GM19397 (cell line): Measurements from ENCODE around the gene ZNF33B.
A peak's percentile ranks its signal among the peaks of the same experiment; 100 is the strongest.
"Not testable (repeated sequence)": the region's sequence is repeated elsewhere in the genome, so short reads cannot be mapped to it uniquely, and the experiment has no call there.

Experiments
- ATAC-seq: cut with Tn5 transposase; IDR thresholded peaks from one replicate; pipeline ENCODE4 v1.9.1; 2021; ENCODE audit warnings: mild to moderate bottlenecking, moderate library complexity; ENCODE audit not compliant: unreplicated experiment

The ZNF33B gene

GRCh38 chr10:42618424-42618823, 19.9 kb downstream of the ZNF33B start:
- no peak for ATAC-seq

GRCh38 chr10:42615419-42615818, 23.0 kb downstream of the ZNF33B start:
- no peak for ATAC-seq

GRCh38 chr10:42609872-42610271, 28.5 kb downstream of the ZNF33B start:
- ATAC-seq, result no peak

GRCh38 chr10:42598249-42598873, 40.0 kb downstream of the ZNF33B start:
- no peak for ATAC-seq

GRCh38 chr10:42596196-42596595, 42.2 kb downstream of the ZNF33B start:
- no peak for ATAC-seq

DNA sequence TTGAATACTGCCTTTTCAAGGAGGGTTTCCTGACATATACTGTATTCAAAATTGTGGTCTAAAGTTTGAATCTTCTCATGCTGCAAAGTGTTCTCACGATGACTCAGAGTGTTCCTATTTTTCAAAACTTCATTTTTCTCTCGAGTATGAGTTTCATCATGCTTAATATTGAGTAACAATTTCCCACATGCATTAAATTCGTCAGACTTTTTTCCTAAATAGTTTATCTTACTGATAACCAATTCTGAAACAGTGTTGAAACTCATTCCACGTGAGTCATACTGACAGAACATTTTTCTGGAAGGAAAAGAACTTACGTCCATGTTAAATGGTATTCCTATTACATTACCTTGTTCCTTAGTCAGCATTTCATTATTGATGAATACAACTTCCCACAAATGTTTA, 44.1 kb downstream of the ZNF33B start:
- ATAC-seq, result no peak

DNA sequence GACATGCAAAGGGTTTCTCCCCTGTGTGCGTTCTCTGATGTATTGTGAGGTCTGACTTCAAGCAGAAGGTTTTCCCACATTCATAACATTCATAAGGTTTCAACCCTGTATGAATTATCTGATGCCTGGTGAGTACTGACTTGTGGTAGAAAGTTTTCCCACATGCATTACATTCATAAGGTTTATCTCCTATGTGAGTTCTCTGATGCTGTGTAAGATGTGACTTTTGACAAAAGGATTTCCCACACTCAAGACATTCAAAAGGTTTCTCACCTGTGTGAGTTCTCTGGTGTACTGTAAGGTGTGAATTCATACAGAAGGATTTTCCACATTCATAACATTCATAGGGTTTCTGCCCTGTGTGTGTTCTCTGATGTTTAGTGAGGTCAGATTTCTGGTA, 45.1 kb downstream of the ZNF33B start:
- ATAC-seq, result no peak

GRCh38 chr10:42583828-42584227, 54.5 kb downstream of the ZNF33B start:
- no peak for ATAC-seq

DNA sequence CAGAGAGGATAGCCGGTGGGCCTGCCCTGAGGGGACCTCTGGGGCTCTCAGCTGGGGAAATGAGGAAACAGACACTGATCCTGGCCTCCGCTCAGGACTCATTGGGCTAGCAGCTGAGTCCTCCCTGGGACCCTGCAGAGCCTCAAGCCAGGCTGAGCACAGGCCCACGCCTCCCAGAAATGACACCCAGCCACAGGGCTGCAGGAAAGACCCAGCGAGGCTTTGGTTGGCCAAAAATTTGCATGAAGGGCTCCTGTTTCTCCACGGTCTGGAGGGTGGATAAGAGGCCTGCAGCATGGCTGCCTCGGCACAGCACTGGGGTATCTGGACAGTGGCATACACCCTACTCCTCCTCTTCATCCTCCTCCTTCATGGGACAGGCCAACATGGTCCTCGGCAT, 60.4 kb downstream of the ZNF33B start:
- ATAC-seq, result no peak

DNA sequence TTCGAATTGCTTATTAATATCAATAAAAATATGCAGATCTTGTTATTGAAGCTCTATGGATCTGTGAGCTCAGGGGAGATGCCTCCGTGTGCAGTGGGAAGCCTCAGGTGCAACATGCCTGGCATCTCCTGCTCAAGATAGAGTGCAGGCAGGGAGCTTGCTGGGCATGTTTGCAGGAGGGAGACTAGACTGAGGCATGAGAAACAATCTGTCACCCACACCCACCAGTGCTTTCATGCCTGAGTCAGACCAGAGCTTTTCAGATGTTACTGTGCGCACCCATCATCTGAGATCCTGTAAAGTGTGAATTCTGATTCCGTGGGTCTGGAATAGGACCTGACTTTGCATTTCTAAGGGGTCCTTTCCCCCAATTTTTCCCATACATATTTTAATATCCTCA, 62.0 kb downstream of the ZNF33B start:
- ATAC-seq, result no peak

GRCh38 chr10:42574336-42574735, 64.0 kb downstream of the ZNF33B start:
- no peak for ATAC-seq

GRCh38 chr10:42556931-42557330, 81.4 kb downstream of the ZNF33B start:
- no peak for ATAC-seq

- ATAC-seq, result not testable (repeated sequence)
Observed at GRCh38 chr10:42553576-42553975, 84.8 kb downstream of the ZNF33B start.

- ATAC-seq, result peak; percentile 23
Observed at GRCh38 chr10:42553064-42553407, 85.3 kb downstream of the ZNF33B start.

DNA sequence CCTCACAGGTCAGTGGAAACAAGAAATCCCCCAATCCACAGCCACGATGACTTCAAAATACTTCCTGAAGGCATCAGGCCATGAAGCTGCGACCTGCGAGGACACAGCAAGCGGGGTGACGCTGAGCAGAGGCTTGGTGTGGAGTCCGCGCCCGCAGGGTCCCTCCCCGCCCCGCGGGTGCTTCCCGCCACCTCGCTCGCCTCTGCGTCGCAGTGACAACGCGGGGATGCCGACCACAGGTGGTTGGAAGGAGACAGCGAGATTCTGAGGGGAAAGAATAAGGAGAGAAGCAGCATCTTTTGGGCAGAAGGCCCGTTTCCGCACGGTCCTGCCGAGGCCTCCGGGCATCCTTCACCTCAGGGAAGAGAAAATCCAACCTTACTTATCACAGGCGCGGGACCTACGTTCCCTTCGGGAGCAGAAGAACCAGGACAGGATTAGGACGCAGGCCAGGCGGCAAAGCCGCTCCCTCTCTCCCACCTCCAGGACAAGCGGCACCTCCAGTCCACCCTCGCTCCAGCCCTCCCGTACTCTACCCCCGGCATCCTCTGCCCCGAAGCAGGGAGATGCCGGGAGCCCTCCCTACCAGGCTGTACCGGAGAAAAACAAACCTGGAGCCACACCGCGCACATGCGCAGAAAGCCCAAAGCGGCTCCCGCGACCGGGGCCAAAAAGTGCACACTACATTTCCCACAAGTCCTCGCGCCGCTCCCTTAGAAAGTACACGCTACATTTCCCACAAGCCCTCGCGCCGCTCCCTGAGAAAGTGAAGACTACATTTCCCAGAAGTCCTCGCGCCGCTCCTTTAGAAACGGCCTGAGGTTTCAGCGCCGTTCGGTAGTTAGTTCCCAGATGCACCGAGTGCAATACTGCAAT, 85.9 kb downstream of the ZNF33B start:
- peak; percentile 92 for ATAC-seq

- no peak for ATAC-seq
Observed at GRCh38 chr10:42551582-42552187, 86.7 kb downstream of the ZNF33B start.

DNA sequence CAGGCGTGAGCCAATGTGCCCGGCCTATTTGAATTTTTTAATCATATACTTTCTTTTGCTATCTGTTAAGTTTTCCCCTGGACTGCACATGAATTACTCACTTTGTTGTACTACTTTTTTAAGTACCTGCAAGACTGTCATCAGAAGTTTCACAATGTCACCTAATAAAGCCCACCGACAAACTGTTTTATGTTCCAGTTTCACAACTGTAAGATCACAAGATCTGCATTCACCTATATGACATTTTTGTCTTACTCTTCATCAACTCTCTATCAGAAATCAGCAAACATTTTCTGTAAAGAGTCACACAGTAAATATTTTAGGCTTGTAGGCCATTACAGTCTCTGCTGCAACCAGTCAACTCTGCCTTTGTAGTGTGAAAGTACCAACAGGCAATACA, 88.5 kb downstream of the ZNF33B start:
- ATAC-seq, result no peak

DNA sequence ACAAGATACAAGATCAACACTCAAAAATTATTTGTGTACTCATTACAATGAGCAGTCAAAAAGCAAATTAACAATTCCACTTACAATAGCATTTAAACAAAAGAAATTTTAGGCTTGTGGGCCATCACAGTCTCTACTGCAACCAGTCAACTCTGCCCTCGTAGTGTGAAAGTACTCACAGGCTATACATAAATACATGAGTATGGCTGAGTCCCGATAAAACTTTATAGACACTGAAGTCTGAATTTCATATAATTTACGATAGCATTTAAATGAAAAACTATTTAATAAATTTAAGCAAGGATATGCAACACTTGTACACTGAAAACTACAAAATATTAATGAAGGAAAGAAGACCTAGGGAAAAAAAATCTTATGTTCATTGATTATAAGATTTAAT, 90.1 kb downstream of the ZNF33B start:
- ATAC-seq, result no peak

DNA sequence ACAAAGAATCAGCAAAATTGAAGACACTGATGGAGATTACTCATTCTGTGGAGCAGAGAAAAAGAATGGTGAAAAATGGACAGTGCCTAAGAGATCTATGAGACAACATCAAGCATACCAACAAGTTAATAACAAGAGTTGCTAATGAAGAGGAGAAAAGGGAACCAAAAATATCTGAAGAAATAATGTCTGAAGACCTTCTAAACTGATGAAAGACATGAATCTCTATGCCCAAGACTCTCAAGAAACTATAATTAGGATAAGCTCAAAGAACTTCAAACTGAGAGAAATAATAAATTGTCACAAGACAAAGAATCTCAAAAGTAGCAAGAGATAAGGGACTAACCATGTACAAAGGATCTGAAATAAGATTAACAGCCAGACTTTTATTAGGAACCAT, 93.4 kb downstream of the ZNF33B start:
- ATAC-seq, result no peak

DNA sequence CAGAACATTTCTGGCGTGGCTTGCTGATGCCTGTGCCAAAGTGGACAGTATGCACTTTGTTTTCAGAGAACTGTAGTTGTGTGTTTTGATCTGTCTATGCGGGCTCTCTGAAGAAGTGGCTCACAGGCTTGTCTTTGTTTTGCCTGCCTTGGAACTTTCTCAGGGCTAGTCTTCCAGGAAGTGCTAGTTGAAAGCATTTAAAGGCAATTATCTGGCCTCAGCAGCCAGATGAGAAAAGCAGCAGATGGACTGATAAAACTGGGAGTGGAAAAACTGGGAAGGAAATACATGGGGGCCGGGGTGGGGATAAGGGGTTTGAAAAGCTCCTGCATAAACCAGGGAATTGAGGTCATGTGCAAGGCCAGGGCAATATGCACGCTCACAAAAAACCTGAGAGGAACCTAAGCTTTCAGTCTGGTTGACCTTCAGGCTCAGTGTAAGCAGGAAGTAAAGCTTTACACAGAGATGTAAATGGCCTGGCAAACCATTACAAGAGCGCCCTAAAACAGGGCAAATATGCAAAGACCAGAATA, 94.5 kb downstream of the ZNF33B start:
- ATAC-seq, result no peak
